CD14-positive monocyte (primary cell): Measurements from ENCODE around the gene PNPLA7. TPM values are rescaled to one million over a fixed set of nuclear protein-coding genes. Genes with fewer than 3 reads are reported as not detected.

Experiments used
- DNase-seq, 3 donors: peaks; one replicate each; pipeline ENCODE4 v3.0.0-alpha.2; 2011 to 2022
- H2AFZ ChIP-seq: 2 replicates; pipeline ENCODE4 v1.6.0; 2012; ENCODE audit warnings: mild to moderate bottlenecking, low read depth, low read length, inconsistent platforms; ENCODE audit not compliant: insufficient read depth, poor library complexity, severe bottlenecking
- H3K27ac ChIP-seq, 2 donors: 1 replicate in 1 of 2; 2 replicates in 1 of 2; pipeline ENCODE4 v1.5.1; 2012 to 2013; ENCODE audit warnings: low read length in 2 of 2, control low read depth in 1 of 2, inconsistent platforms in 1 of 2, low read depth in 1 of 2, mild to moderate bottlenecking in 1 of 2
- H3K27me3 ChIP-seq, 2 donors: one replicate each; pipeline versions ENCODE4 v1.6.0 to v1.6.1; 2011 to 2013; ENCODE audit warnings: low read length in 2 of 2; ENCODE audit not compliant: control insufficient read depth in 2 of 2, insufficient read depth in 2 of 2
- H3K36me3 ChIP-seq, 2 donors: replicated peaks in 1 of 2; 1 replicate in 1 of 2; 2 replicates in 1 of 2; pipeline versions ENCODE4 v1.5.1 to v1.6.1; 2012 to 2013; ENCODE audit warnings: low read length in 2 of 2, control low read depth in 1 of 2, inconsistent platforms in 1 of 2, mild to moderate bottlenecking in 1 of 2; ENCODE audit not compliant: insufficient read depth in 2 of 2, control insufficient read depth in 1 of 2
- H3K4me1 ChIP-seq, 2 donors: 1 replicate in 1 of 2; 2 replicates in 1 of 2; pipeline versions ENCODE4 v1.5.1 to v1.6.1; 2012 to 2013; ENCODE audit warnings: low read length in 2 of 2, control low read depth in 1 of 2, inconsistent platforms in 1 of 2, mild to moderate bottlenecking in 1 of 2, moderate library complexity in 1 of 2; ENCODE audit not compliant: insufficient read depth in 2 of 2, control insufficient read depth in 1 of 2
- H3K4me2 ChIP-seq: replicated peaks from 2 replicates; pipeline ENCODE3; 2012; ENCODE audit warnings: low read length, moderate library complexity, mild to moderate bottlenecking; ENCODE audit not compliant: poor library complexity, severe bottlenecking; ENCODE audit errors: extremely low read depth
- H3K4me3 ChIP-seq, 3 experiments: fragments of 200-600 bp in 1 of 3; sonication (generic) in 1 of 3; replicated peaks in 1 of 3; 1 replicate in 2 of 3; 2 replicates in 1 of 3; pipeline ENCODE4 v1.5.1; 2011 to 2013; ENCODE audit warnings: low read length in 3 of 3, mild to moderate bottlenecking in 3 of 3, control low read depth in 2 of 3, low read depth in 2 of 3, inconsistent platforms in 1 of 3, moderate library complexity in 1 of 3
- H3K79me2 ChIP-seq: 2 replicates; pipeline ENCODE4 v1.6.0; 2012; ENCODE audit warnings: mild to moderate bottlenecking, control low read depth, inconsistent platforms, low read length, moderate library complexity; ENCODE audit not compliant: insufficient read depth
- H3K9ac ChIP-seq: 2 replicates; pipeline ENCODE4 v1.6.0; 2017; ENCODE audit warnings: low read length, mild to moderate bottlenecking; ENCODE audit not compliant: insufficient read depth, poor library complexity, severe bottlenecking
- H3K9me3 ChIP-seq, 2 donors: replicated peaks in 1 of 2; 1 replicate in 1 of 2; 2 replicates in 1 of 2; pipeline versions ENCODE4 v1.5.1 to v1.6.1; 2012 to 2013; ENCODE audit warnings: low read length in 2 of 2, control low read depth in 1 of 2; ENCODE audit not compliant: control insufficient read depth in 1 of 2, insufficient read depth in 1 of 2
- H4K20me1 ChIP-seq: 2 replicates; pipeline ENCODE4 v1.6.0; 2012; ENCODE audit warnings: mild to moderate bottlenecking, low read length, control low read depth, moderate library complexity; ENCODE audit not compliant: insufficient read depth
- H3K27ac Mint-ChIP-seq, 7 donors: one replicate each; pipeline ENCODE4 v1.8.0; 2020; ENCODE audit warnings: mild to moderate bottlenecking in 7 of 7, mixed read lengths in 7 of 7, moderate library complexity in 6 of 7, inconsistent platforms in 2 of 7
- H3K27me3 Mint-ChIP-seq, 3 donors: one replicate each; pipeline ENCODE4 v1.8.0; 2021 to 2022; ENCODE audit warnings: low read depth in 3 of 3, mild to moderate bottlenecking in 3 of 3, mixed read lengths in 3 of 3, moderate library complexity in 3 of 3, inconsistent platforms in 1 of 3
- H3K36me3 Mint-ChIP-seq, 2 donors: one replicate each; pipeline ENCODE4 v1.8.0; 2020; ENCODE audit warnings: mixed read lengths in 2 of 2, inconsistent platforms in 1 of 2, mild to moderate bottlenecking in 1 of 2
- H3K4me1 Mint-ChIP-seq: one replicate; pipeline ENCODE4 v1.8.0; 2020; ENCODE audit warnings: mild to moderate bottlenecking, mixed read lengths
- H3K4me3 Mint-ChIP-seq, 2 donors: one replicate each; pipeline ENCODE4 v1.8.0; 2020; ENCODE audit warnings: mild to moderate bottlenecking in 2 of 2, mixed read lengths in 2 of 2, moderate library complexity in 1 of 2
- H3K9me3 Mint-ChIP-seq, 7 donors: one replicate each; pipeline ENCODE4 v1.8.0; 2020 to 2022; ENCODE audit warnings: mixed read lengths in 7 of 7, mild to moderate bottlenecking in 6 of 7, moderate library complexity in 6 of 7, inconsistent platforms in 2 of 7
- CTCF ChIP-seq: fragments of 200-600 bp; IDR thresholded peaks from one replicate; pipeline ENCODE4 v1.8.0; 2022; ENCODE audit warnings: antibody characterized with exemption, mild to moderate bottlenecking
- WGBS: methylation state at CpG from one replicate; pipeline ENCODE4 v1.1.5; 2013; ENCODE audit warnings: missing lambda C conversion rate; ENCODE audit not compliant: insufficient coverage; 5-methylcytosine and 5-hydroxymethylcytosine counted together
- intact Hi-C, 2 donors: fragments of 100-400 bp; cut with micrococcal nuclease; formaldehyde crosslinking; loops; one replicate each; pipeline versions ENCODE4 v1.15.0 to v1.15.1; 2023
- polyA plus RNA-seq, 3 donors: library from polyadenylated mRNA; depleted of rRNA in 1 of 3; unstranded in 2 of 3; stranded (reverse) in 1 of 3; fragments of 300-500 nt in 2 of 3; fragments of >200 nt in 1 of 3; fragmentation: Illumina TruSeq in 2 of 3; gene quantifications; 1 replicate in 2 of 3; 2 replicates in 1 of 3; pipeline ENCODE4 v1.2.3, GENCODE V29; 2012 to 2021

The PNPLA7 gene
- polyA plus RNA-seq, 3 donors, result 0.10 to 1.1 (median 0.14) TPM

- no peak for DNase-seq
- Mint-ChIP-seq H3K4me3 (no peak overlapping the region), H3K36me3 (no peaks in the 10 kb centered on the region), H3K9me3 (peaks cover 7 to 20% (median 15%) of the 10 kb centered on the region in 7 donors), H3K4me1 (peaks cover 14% of the 10 kb centered on the region), H3K27me3 (peaks cover 1 to 4% (median 2%) of the 10 kb centered on the region in 3 donors), H3K27ac (peak overlapping the region in 1 of 7 donors; percentile 69)
- peaks cover 11 to 14% of the 10 kb centered on the region in 2 donors for H3K4me1 ChIP-seq
- intact Hi-C loops, result no loop called here
- no peak overlapping the region for H3K4me2 ChIP-seq
- no peaks in the 10 kb centered on the region for H3K79me2 ChIP-seq
- no peak overlapping the region for H3K9ac ChIP-seq
- no peak overlapping the region for H3K27ac ChIP-seq
- no peak overlapping the region for H2AFZ ChIP-seq
- H3K36me3 ChIP-seq, result no peaks in the 10 kb centered on the region
- H3K4me3 ChIP-seq, result no peak overlapping the region
- 93% methylated on average over 32 of the region's 32 CpGs for WGBS
- H4K20me1 ChIP-seq, result no peaks in the 10 kb centered on the region
- peaks cover 15 to 16% of the 10 kb centered on the region in 2 donors for H3K9me3 ChIP-seq
- no peak for TF ChIP-seq CTCF
- no peaks in the 10 kb centered on the region for H3K27me3 ChIP-seq
These were observed 70.1 kb downstream of the PNPLA7 start for GRCh38 chr9:137479892-137480685.

GRCh38 chr9:137478962-137479861, 71.0 kb downstream of the PNPLA7 start:
- H3K9ac ChIP-seq, result no peak overlapping the region
- no peaks in the 10 kb centered on the region for H3K27me3 ChIP-seq
- H3K27ac ChIP-seq, result no peak overlapping the region
- Mint-ChIP-seq H3K4me3 (no peak overlapping the region), H3K4me1 (peaks cover 14% of the 10 kb centered on the region), H3K27me3 (peaks cover 2 to 4% (median 3%) of the 10 kb centered on the region in 3 donors), H3K27ac (peak overlapping the region in 1 of 7 donors; percentile 69), H3K9me3 (peaks cover 12 to 29% (median 23%) of the 10 kb centered on the region in 7 donors), H3K36me3 (no peaks in the 10 kb centered on the region)
- no peak overlapping the region for H3K4me2 ChIP-seq
- WGBS, result 92% methylated on average over 33 of the region's 36 CpGs
- peaks cover 20 to 24% of the 10 kb centered on the region in 2 donors for H3K9me3 ChIP-seq
- intact Hi-C loops, result no loop called here
- H3K4me1 ChIP-seq, result peaks cover 11 to 14% of the 10 kb centered on the region in 2 donors
- no peaks in the 10 kb centered on the region for H3K36me3 ChIP-seq
- H3K4me3 ChIP-seq, result no peak overlapping the region
- H3K79me2 ChIP-seq, result no peaks in the 10 kb centered on the region
- no peak overlapping the region for H2AFZ ChIP-seq
- DNase-seq, result no peak
- TF ChIP-seq CTCF, result no peak
- no peaks in the 10 kb centered on the region for H4K20me1 ChIP-seq
